HG03108 (cell line): ENCODE results near the gene PANK2.
"Not testable (repeated sequence)": the region's sequence is repeated elsewhere in the genome, so short reads cannot be mapped to it uniquely, and the experiment has no call there.

Experiments used
- ATAC-seq: cut with Tn5 transposase; IDR thresholded peaks from one replicate; pipeline ENCODE4 v1.9.1; 2021; ENCODE audit warnings: moderate library complexity; ENCODE audit not compliant: unreplicated experiment

PANK2 gene

GRCh38 chr20:3888622-3889488 lies at the start of gene PANK2:
PANK2 (plus strand) TSS chr20:3889387.
- ATAC-seq: peak; percentile 89

- ATAC-seq: not testable (repeated sequence)
These were observed 49.0 kb upstream of the PANK2 start for GRCh38 chr20:3840201-3840600.

- ATAC-seq: no peak
These were observed 46.7 kb upstream of the PANK2 start for GRCh38 chr20:3842348-3842930.

- no peak for ATAC-seq
These were observed 45.7 kb upstream of the PANK2 start for GRCh38 chr20:3843490-3843889.

GRCh38 chr20:3843990-3844619 lies 45.1 kb upstream of the PANK2 start:
- not testable (repeated sequence) for ATAC-seq

- ATAC-seq: no peak
These were observed 42.8 kb upstream of the PANK2 start for GRCh38 chr20:3846378-3846739.

- peak; percentile 92 for ATAC-seq
These were observed 42.3 kb upstream of the PANK2 start, which contains the start of gene MAVS for GRCh38 chr20:3846740-3847428. MAVS (plus strand) TSS chr20:3846834; CDS start chr20:3854625, 7,791 bp downstream.

GRCh38 chr20:3847429-3847940 lies 41.7 kb upstream of the PANK2 start:
- ATAC-seq: no peak

- no peak for ATAC-seq
These were observed 40.6 kb upstream of the PANK2 start for GRCh38 chr20:3848565-3848964.

- ATAC-seq: no peak
These were observed 34.7 kb upstream of the PANK2 start for GRCh38 chr20:3854462-3854871.

GRCh38 chr20:3857405-3857804 lies 31.8 kb upstream of the PANK2 start:
- no peak for ATAC-seq

- ATAC-seq: no peak
These were observed 30.5 kb upstream of the PANK2 start for GRCh38 chr20:3858689-3859088.

GRCh38 chr20:3861191-3861590 lies 28.0 kb upstream of the PANK2 start:
- ATAC-seq: no peak

- no peak for ATAC-seq
These were observed 26.9 kb upstream of the PANK2 start for GRCh38 chr20:3862333-3862732.

- ATAC-seq: peak; percentile 42
These were observed 25.9 kb upstream of the PANK2 start for GRCh38 chr20:3863317-3863716.

GRCh38 chr20:3864518-3864917 lies 24.7 kb upstream of the PANK2 start:
- no peak for ATAC-seq

GRCh38 chr20:3865152-3865886 lies 23.9 kb upstream of the PANK2 start:
- ATAC-seq: no peak

- no peak for ATAC-seq
These were observed 23.2 kb upstream of the PANK2 start for GRCh38 chr20:3865887-3866407.

- no peak for ATAC-seq
These were observed 22.7 kb upstream of the PANK2 start for GRCh38 chr20:3866464-3866863.

GRCh38 chr20:3867802-3868201 lies 21.4 kb upstream of the PANK2 start:
- ATAC-seq: no peak
